Measurements from ENCODE around the gene FOXA3. TPM values are rescaled to one million over a fixed set of nuclear protein-coding genes. Genes with fewer than 3 reads are reported as not detected.

FOXA3 gene
- total RNA-seq, 1 experiment from 2014 or later, result 5.8 TPM

- TF ChIP-seq SRF (IDR thresholded peaks at IDR 0.05; ENCODE audit: low read depth) (peak; percentile 56; the same call in 1 of the 2 replicates), SP1 (IDR thresholded peaks at IDR 0.05; ENCODE audit: low read depth) (no peak), RAD21 (IDR thresholded peaks at IDR 0.05; ENCODE audit: low read depth) (peak; percentile 87), ZFX (IDR thresholded peaks at IDR 0.05) (no peak), MAX (IDR thresholded peaks at IDR 0.05) (peak; percentile 53; the same call in 1 of the 2 replicates)
These were observed 47.0 kb upstream of the FOXA3 start (continued) for GRCh38 chr19:45817010-45817724.

GRCh38 chr19:45817725-45818301, 46.3 kb upstream of the FOXA3 start:
- H3K9me3 ChIP-seq (ENCODE audit: control insufficient read depth in 1 of 2, insufficient read depth in 1 of 2, low read depth in 1 of 2, low read length in 2 of 2), result no peaks in the 10 kb centered on the region
- no peak overlapping the region for H3K9ac ChIP-seq (ENCODE audit: low read length)
- peak; percentile 16 for ATAC-seq
- H3K79me2 ChIP-seq (ENCODE audit: insufficient read depth, low read length), result no peaks in the 10 kb centered on the region
- no peak overlapping the region for H3K4me3 ChIP-seq (replicated peaks in 1 of 2; ENCODE audit: low read depth in 1 of 2, low read length in 2 of 2)
- no peaks in the 10 kb centered on the region for H3K9me2 ChIP-seq (ENCODE audit: insufficient read depth)
- H2AFZ ChIP-seq (ENCODE audit: low read depth, low read length, poor library complexity, severe bottlenecking), result no peak overlapping the region
- H3K36me3 ChIP-seq (ENCODE audit: control insufficient read depth in 1 of 2, insufficient read depth in 2 of 2, low read length in 2 of 2), result peaks cover 9 to 13% of the 10 kb centered on the region in 2 experiments; a peak in 3 of 4 replicates
- POLR2A ChIA-PET, result no interaction called here
- DNase-seq (ENCODE audit: low read depth, low spot score), result no peak
- CTCF ChIA-PET, result interaction anchor here (0.8 to 3.8 kb wide), 11 partner anchors 11 to 260 kb away, joined by 4 to 26 read pairs (median 15); partner anchors contain the start of genes DMPK, FOXA3, MYPOP and SIX5
- peaks cover 3 to 11% of the 10 kb centered on the region in 2 experiments; a peak in 3 of 4 replicates for H3K4me1 ChIP-seq (ENCODE audit: control insufficient read depth in 1 of 2, insufficient read depth in 2 of 2, low read length in 2 of 2)
- H3K27ac ChIP-seq (ENCODE audit: low read depth, low read length), result peak overlapping the region; percentile 50; the same call in 1 of the 2 replicates
- intact Hi-C loops (cut with micrococcal nuclease), result loop anchor here (1.0 kb wide), 2 partner anchors 65 to 259 kb away; no protein-coding TSS in a partner anchor
- H4K20me1 ChIP-seq (ENCODE audit: insufficient read depth), result no peaks in the 10 kb centered on the region
- RAD21 ChIA-PET (ENCODE audit: low non-redundant PET in 1 of 2, low total read pairs in 2 of 2, uncharacterized antibody in 2 of 2, unreplicated experiment in 2 of 2), result no interaction called here
- H3K27me3 ChIP-seq (ENCODE audit: insufficient read depth, low read length), result no peaks in the 10 kb centered on the region
- no peak overlapping the region for H3K4me2 ChIP-seq (ENCODE audit: low read length)
- BruUV-seq (replicated peaks), result no TSS peak
- TF ChIP-seq EZH2 (IDR thresholded peaks at IDR 0.05), result no peak
- TF ChIP-seq YY1 (IDR thresholded peaks at IDR 0.05; ENCODE audit: extremely low read depth, insufficient replicate concordance, low read depth, low read length), result no peak
- TF ChIP-seq CBX3 (IDR thresholded peaks at IDR 0.05; ENCODE audit: low read depth), result no peak
- TF ChIP-seq POLR2A (IDR thresholded peaks at IDR 0.05; ENCODE audit: borderline replicate concordance, extremely low read depth, insufficient read depth, insufficient read length), result no peak
- TF ChIP-seq SP1 (IDR thresholded peaks at IDR 0.05; ENCODE audit: low read depth), result no peak
- TF ChIP-seq REST (IDR thresholded peaks at IDR 0.05; ENCODE audit: low read depth), result no peak
- no peak for TF ChIP-seq POLR2AphosphoS5 (IDR thresholded peaks at IDR 0.05; ENCODE audit: low read depth, low read length)
- no peak for TF ChIP-seq EGR1 (IDR thresholded peaks at IDR 0.05; ENCODE audit: low read depth)
- no peak for TF ChIP-seq RAD21 (IDR thresholded peaks at IDR 0.05; ENCODE audit: low read depth)
- TF ChIP-seq TCF7L2 (IDR thresholded peaks at IDR 0.05; ENCODE audit: borderline replicate concordance, extremely low read depth, insufficient read depth, insufficient read length), result no peak
- no peak for TF ChIP-seq CTCF (IDR thresholded peaks at IDR 0.05 in 2 of 3, conservative IDR thresholded peaks at IDR 0.05 in 1 of 3; ENCODE audit: borderline replicate concordance in 1 of 3, insufficient read depth in 1 of 3, low read depth in 2 of 3, low read length in 2 of 3)
- TF ChIP-seq EZH2phosphoT487 (IDR thresholded peaks at IDR 0.05; ENCODE audit: borderline replicate concordance), result no peak
